ENCODE data around the gene MAEL.

MAEL gene

GRCh38 chr1:167000546-167000945, 11.5 kb downstream of the MAEL start:
- TF ChIP-seq, protein P1, sequence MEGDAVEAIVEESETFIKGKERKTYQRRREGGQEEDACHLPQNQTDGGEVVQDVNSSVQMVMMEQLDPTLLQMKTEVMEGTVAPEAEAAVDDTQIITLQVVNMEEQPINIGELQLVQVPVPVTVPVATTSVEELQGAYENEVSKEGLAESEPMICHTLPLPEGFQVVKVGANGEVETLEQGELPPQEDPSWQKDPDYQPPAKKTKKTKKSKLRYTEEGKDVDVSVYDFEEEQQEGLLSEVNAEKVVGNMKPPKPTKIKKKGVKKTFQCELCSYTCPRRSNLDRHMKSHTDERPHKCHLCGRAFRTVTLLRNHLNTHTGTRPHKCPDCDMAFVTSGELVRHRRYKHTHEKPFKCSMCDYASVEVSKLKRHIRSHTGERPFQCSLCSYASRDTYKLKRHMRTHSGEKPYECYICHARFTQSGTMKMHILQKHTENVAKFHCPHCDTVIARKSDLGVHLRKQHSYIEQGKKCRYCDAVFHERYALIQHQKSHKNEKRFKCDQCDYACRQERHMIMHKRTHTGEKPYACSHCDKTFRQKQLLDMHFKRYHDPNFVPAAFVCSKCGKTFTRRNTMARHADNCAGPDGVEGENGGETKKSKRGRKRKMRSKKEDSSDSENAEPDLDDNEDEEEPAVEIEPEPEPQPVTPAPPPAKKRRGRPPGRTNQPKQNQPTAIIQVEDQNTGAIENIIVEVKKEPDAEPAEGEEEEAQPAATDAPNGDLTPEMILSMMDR (conservative IDR thresholded peaks at IDR 0.05; ENCODE audit: low read length): no peak
- H3K4me3 ChIP-seq (ENCODE audit: low read length): no peak overlapping the region
- no peak for DNase-seq (ENCODE audit: low read depth)

- DNase-seq (ENCODE audit: low read depth): no peak
- TF ChIP-seq, protein P1 (conservative IDR thresholded peaks at IDR 0.05; ENCODE audit: low read length): no peak
- H3K4me3 ChIP-seq (ENCODE audit: low read length): no peak overlapping the region
These were observed 13.3 kb downstream of the MAEL start for GRCh38 chr1:167002354-167002753.

GRCh38 chr1:167003711-167004110, 14.6 kb downstream of the MAEL start:
- H3K4me3 ChIP-seq (ENCODE audit: low read length): no peak overlapping the region
- TF ChIP-seq, protein P1 (conservative IDR thresholded peaks at IDR 0.05; ENCODE audit: low read length): no peak
- DNase-seq (ENCODE audit: low read depth): no peak

DNA sequence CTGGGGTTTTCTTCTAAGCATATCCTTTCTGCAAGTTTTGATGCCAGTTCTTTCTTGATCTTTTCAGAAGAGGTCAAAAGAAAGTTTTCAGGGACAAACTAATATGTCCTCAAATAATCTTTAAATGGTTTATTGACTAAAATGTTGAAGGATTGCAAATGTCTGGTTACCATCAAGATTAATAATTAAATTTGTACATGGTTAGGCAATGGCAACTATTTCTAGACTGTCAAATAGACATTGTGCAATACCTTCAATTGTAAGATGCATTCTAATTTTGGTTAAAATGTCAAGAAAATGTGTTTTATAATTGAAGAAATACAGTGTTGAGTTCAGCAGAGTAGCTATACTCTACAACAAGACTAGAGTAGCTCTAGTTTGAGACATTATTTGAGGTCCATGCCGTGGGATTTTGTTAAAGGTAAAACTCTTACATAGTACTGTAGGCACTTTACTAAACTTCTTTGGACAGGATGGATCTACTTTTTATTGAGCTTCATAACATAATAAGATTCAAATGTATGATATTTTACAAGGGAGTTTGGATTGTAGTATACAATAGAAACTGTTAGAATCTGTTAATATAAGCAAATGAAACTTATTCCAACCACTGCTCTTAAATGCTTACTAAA, 22.6 kb downstream of the MAEL start:
- no peak for DNase-seq (ENCODE audit: low read depth)
- TF ChIP-seq, protein P1 (conservative IDR thresholded peaks at IDR 0.05; ENCODE audit: low read length): no peak
- H3K4me3 ChIP-seq (ENCODE audit: low read length): no peak overlapping the region

DNA sequence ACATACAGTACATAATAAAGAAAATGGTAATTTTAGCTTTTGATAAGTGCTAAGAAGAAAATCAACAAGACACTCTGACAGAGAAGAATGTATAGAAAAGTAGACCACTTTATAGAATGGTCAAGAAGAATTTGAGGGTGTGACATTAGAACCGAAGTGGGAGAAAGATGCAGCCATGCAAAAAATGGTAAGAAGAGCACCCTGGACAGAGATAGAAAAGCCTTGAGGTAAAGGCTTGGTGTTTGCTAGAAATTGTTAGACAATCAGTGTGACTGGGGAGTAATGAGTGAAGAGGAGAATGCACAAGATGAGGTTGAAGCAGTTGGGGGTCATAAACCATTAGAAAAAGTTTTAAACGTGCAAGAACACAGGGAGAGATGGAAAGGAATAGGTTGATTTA, 23.5 kb downstream of the MAEL start:
- TF ChIP-seq, protein P1 (conservative IDR thresholded peaks at IDR 0.05; ENCODE audit: low read length): no peak
- no peak overlapping the region for H3K4me3 ChIP-seq (ENCODE audit: low read length)
- DNase-seq (ENCODE audit: low read depth): no peak

DNA sequence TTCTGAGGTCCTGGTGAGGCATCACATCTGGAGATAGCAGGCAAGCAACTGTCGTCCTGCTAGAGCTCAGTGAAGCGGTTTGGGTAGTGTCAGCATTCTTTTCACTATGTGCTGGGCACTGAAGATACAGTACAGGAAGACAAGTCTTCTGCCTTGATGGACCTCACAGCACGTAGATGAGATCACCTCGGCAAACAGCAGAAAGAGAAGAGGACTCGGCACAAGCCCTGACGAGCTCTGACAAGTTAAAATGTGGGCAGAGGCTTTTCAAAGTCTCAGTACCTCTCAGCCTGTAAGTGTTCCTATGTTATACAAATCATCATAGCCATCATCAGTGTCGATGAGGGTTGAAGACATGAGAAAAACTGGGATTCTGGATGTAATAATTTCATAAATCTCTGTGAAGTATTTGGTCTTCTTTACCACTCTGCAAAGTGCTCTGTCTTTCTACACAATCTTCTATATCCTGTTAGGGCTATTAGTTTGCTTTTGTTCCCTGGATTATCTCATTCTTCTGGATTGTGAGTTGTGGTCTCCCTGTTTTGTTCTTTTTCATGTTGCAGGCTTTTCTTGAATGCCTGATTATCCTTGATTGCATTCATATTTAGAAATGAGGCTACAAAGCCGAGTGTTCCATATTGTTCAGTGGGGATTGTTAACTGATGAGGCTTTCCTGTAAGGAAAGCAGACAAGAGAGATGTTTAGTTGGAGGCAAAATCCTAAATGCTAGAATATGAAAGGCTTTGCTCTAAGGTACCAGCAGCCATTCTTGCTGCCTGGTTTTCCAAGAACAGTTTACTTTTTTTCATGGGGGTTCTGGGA, 24.2 kb downstream of the MAEL start:
- no peak overlapping the region for H3K4me3 ChIP-seq (ENCODE audit: low read length)
- no peak for DNase-seq (ENCODE audit: low read depth)
- TF ChIP-seq, protein P1 (conservative IDR thresholded peaks at IDR 0.05; ENCODE audit: low read length): no peak

Data from AG10803 (cell line).